GM06990 (cell line): ENCODE measurements around the gene PALD1.

Experiments used
- DNase-seq: peaks from one replicate; pipeline ENCODE4 v3.0.0-alpha.2; 2011; ENCODE audit not compliant: insufficient read length; ENCODE audit errors: extremely low read depth
- H3K27me3 ChIP-seq: replicated peaks from 2 replicates; pipeline ENCODE4 v1.6.0; 2011; ENCODE audit warnings: low read length; ENCODE audit not compliant: control insufficient read depth, insufficient read depth
- H3K36me3 ChIP-seq: 2 replicates; pipeline ENCODE4 v1.5.1; 2011; ENCODE audit warnings: low read length; ENCODE audit not compliant: control insufficient read depth, insufficient read depth
- H3K4me3 ChIP-seq: replicated peaks from 2 replicates; pipeline ENCODE4 v1.5.1; 2011; ENCODE audit warnings: low read depth, mild to moderate bottlenecking, control low read depth, low read length
- CTCF ChIP-seq: IDR thresholded peaks from 2 replicates; pipeline ENCODE4 v1.5.1; 2011; ENCODE audit warnings: low read length, control low read depth, mild to moderate bottlenecking, inconsistent platforms; ENCODE audit not compliant: insufficient read depth, poor library complexity, severe bottlenecking

Gene PALD1

GRCh38 chr10:70573599-70574506 lies 95.3 kb downstream of the PALD1 start:
- H3K27me3 ChIP-seq = no peaks in the 10 kb centered on the region

GRCh38 chr10:70575486-70575873 lies 96.9 kb downstream of the PALD1 start:
- no peak for TF ChIP-seq CTCF
- no peaks in the 10 kb centered on the region for H3K36me3 ChIP-seq
- no peaks in the 10 kb centered on the region for H3K27me3 ChIP-seq
- DNase-seq = peak; percentile 34
- H3K4me3 ChIP-seq = no peak overlapping the region

More at GRCh38 chr10:70573599-70574506, 95.3 kb downstream of the PALD1 start:
- TF ChIP-seq CTCF = no peak
- DNase-seq = no peak
- H3K4me3 ChIP-seq = no peak overlapping the region
- H3K36me3 ChIP-seq = no peaks in the 10 kb centered on the region

- H3K4me3 ChIP-seq = no peak overlapping the region; the same call in 1 of the 2 replicates
- peak; percentile 74 for DNase-seq
Observed at GRCh38 chr10:70575874-70576802, 97.6 kb downstream of the PALD1 start.

GRCh38 chr10:70576803-70577517 lies 98.4 kb downstream of the PALD1 start:
- Histone ChIP-seq H3K4me3 (no peak overlapping the region; the same call in 1 of the 2 replicates), H3K36me3 (no peaks in the 10 kb centered on the region), H3K27me3 (no peaks in the 10 kb centered on the region)
- no peak for DNase-seq
- TF ChIP-seq CTCF = no peak

More at GRCh38 chr10:70575874-70576802, 97.6 kb downstream of the PALD1 start:
- no peaks in the 10 kb centered on the region for H3K27me3 ChIP-seq
- TF ChIP-seq CTCF = no peak
- no peaks in the 10 kb centered on the region for H3K36me3 ChIP-seq

GRCh38 chr10:70578371-70578947 lies 99.9 kb downstream of the PALD1 start:
- peak; percentile 72 for DNase-seq
- Histone ChIP-seq H3K36me3 (no peaks in the 10 kb centered on the region), H3K4me3 (peak overlapping the region; percentile 17; the same call in 1 of the 2 replicates), H3K27me3 (no peaks in the 10 kb centered on the region)
- no peak for TF ChIP-seq CTCF
